Sigmoid colon (tissue), 7 donors: ENCODE results near the gene TEKT5. TPM values are rescaled to one million over a fixed set of nuclear protein-coding genes. Genes with fewer than 3 reads are reported as not detected.
A peak's percentile ranks its signal among the peaks of the same experiment; 100 is the strongest.

ENCODE experiments used
- DNase-seq: peaks from one replicate; pipeline ENCODE4 v3.0.0-alpha.2; 2019
- H3K27ac ChIP-seq, 4 donors: fragments of 200-600 bp; sonication (generic); one replicate each; pipeline ENCODE4 v1.5.1; 2016 to 2019; ENCODE audit warnings: mild to moderate bottlenecking in 1 of 4
- H3K27me3 ChIP-seq, 3 donors: fragments of 200-600 bp; sonication (generic); one replicate each; pipeline ENCODE4 v1.5.1; 2019; ENCODE audit warnings: mild to moderate bottlenecking in 1 of 3
- H3K36me3 ChIP-seq, 4 donors: fragments of 200-600 bp; sonication (generic); one replicate each; pipeline ENCODE4 v1.5.1; 2016 to 2019
- H3K4me1 ChIP-seq, 4 donors: fragments of 200-600 bp; sonication (generic); one replicate each; pipeline ENCODE4 v1.5.1; 2017 to 2019
- H3K4me3 ChIP-seq, 4 donors: fragments of 200-600 bp; sonication (generic); one replicate each; pipeline ENCODE4 v1.5.1; 2017 to 2019; ENCODE audit warnings: mild to moderate bottlenecking in 2 of 4, moderate library complexity in 1 of 4
- H3K9me3 ChIP-seq, 4 donors: fragments of 200-600 bp in 3 of 4; sonication (generic) in 3 of 4; one replicate each; pipeline versions ENCODE4 v1.5.1 to v1.6.1; 2013 to 2019
- CTCF ChIP-seq, 4 experiments: fragments of 450-650 bp in 3 of 4; fragments of 200-600 bp in 1 of 4; IDR thresholded peaks; one replicate each; pipeline ENCODE4 v1.5.1; 2016 to 2019; ENCODE audit warnings: antibody characterized with exemption in 4 of 4, mild to moderate bottlenecking in 3 of 4, moderate library complexity in 2 of 4
- EP300 ChIP-seq, 4 donors: sonication (generic); formaldehyde crosslinking; IDR thresholded peaks; one replicate each; pipeline ENCODE4 v1.6.1; 2017; ENCODE audit warnings: antibody characterized with exemption in 4 of 4
- POLR2A ChIP-seq, 2 donors: fragments of 450-650 bp; IDR thresholded peaks; one replicate each; pipeline ENCODE4 v1.6.1; 2016; ENCODE audit warnings: antibody characterized with exemption in 2 of 2, mild to moderate bottlenecking in 2 of 2, moderate library complexity in 2 of 2
- POLR2AphosphoS5 ChIP-seq, 4 donors: sonication (generic); formaldehyde crosslinking; IDR thresholded peaks; one replicate each; pipeline ENCODE4 v1.6.1; 2017; ENCODE audit warnings: antibody characterized with exemption in 4 of 4
- WGBS, 2 donors: extraction: QIAGEN DNeasy Blood & Tissue Kit; methylation state at CpG; one replicate each; pipeline ENCODE4 v1.1.7; 2013; 5-methylcytosine and 5-hydroxymethylcytosine counted together
- intact Hi-C: fragments of 100-400 bp; cut with DNase I; formaldehyde crosslinking; loops from one replicate; pipeline ENCODE4 v1.15.1; 2023
- polyA plus RNA-seq, 3 donors: library from polyadenylated mRNA; stranded (reverse); fragments of 200-250 nt; gene quantifications; one replicate each; pipeline ENCODE4 v1.2.3, GENCODE V29; 2013
- total RNA-seq, 4 donors: library from RNA; depleted of rRNA; stranded (reverse); fragments of >200 nt; gene quantifications; one replicate each; pipeline ENCODE4 v1.1.0, GENCODE V29; 2016
- donor health status: healthy with polysubstance abuse.
- donor health status: Bipolar disorder and iron deficiency.
- donor health status: healthy.

The TEKT5 gene
- total and polyA plus RNA-seq, 7 donors: 0.09 to 2.1 (median 0.83) TPM; not detected in 4

- intact Hi-C loops: loop anchor here (10.0 kb wide), 1 partner anchor 237 kb away; no protein-coding TSS in a partner anchor
- Histone ChIP-seq H3K4me1 (no peaks in the 10 kb centered on the region), H3K27me3 (no peaks in the 10 kb centered on the region), H3K27ac (no peak overlapping the region), H3K4me3 (no peak overlapping the region), H3K9me3 (no peaks in the 10 kb centered on the region), H3K36me3 (no peaks in the 10 kb centered on the region)
- no peak for DNase-seq
- TF ChIP-seq CTCF (IDR thresholded peaks at IDR 0.05): no peak
- no peak for TF ChIP-seq POLR2A (IDR thresholded peaks at IDR 0.05)
- no peak for TF ChIP-seq EP300 (IDR thresholded peaks at IDR 0.05)
- no peak for TF ChIP-seq POLR2AphosphoS5 (IDR thresholded peaks at IDR 0.05)
- 60 to 73% methylated on average over 2 of the region's 2 CpGs for WGBS, 2 donors
These were observed 107.1 kb downstream of the TEKT5 start for GRCh38 chr16:10587622-10588021.

- no peak overlapping the region for H3K27ac ChIP-seq
- TF ChIP-seq POLR2AphosphoS5 (IDR thresholded peaks at IDR 0.05) (no peak), CTCF (IDR thresholded peaks at IDR 0.05) (no peak)
- no peaks in the 10 kb centered on the region for H3K9me3 ChIP-seq
- H3K4me1 ChIP-seq: peaks cover 0 to 10% (median 8%) of the 10 kb centered on the region in 4 donors
- 58 to 63% methylated on average over 5 of the region's 5 CpGs for WGBS, 2 donors
- no peak for DNase-seq
- H3K27me3 ChIP-seq: no peaks in the 10 kb centered on the region
- intact Hi-C loops: loop anchor here (10.0 kb wide), 1 partner anchor 240 kb away; no protein-coding TSS in a partner anchor
- H3K4me3 ChIP-seq: no peak overlapping the region
- H3K36me3 ChIP-seq: no peaks in the 10 kb centered on the region
These were observed 109.7 kb downstream of the TEKT5 start for GRCh38 chr16:10584981-10585438.

GRCh38 chr16:10583269-10583668, 111.5 kb downstream of the TEKT5 start:
- Histone ChIP-seq H3K4me3 (no peak overlapping the region), H3K36me3 (no peaks in the 10 kb centered on the region), H3K27ac (no peak overlapping the region), H3K27me3 (no peaks in the 10 kb centered on the region), H3K4me1 (peaks cover 0 to 27% (median 23%) of the 10 kb centered on the region in 4 donors), H3K9me3 (no peaks in the 10 kb centered on the region)
- DNase-seq: no peak
- TF ChIP-seq CTCF (IDR thresholded peaks at IDR 0.05) (no peak), EP300 (IDR thresholded peaks at IDR 0.05) (no peak), POLR2AphosphoS5 (IDR thresholded peaks at IDR 0.05) (no peak), POLR2A (IDR thresholded peaks at IDR 0.05) (no peak)
- 91 to 93% methylated on average over 4 of the region's 4 CpGs for WGBS, 2 donors
- intact Hi-C loops: loop anchor here (10.0 kb wide), 1 partner anchor 242 kb away; no protein-coding TSS in a partner anchor

- no peaks in the 10 kb centered on the region for H3K9me3 ChIP-seq
- intact Hi-C loops: loop anchor here (2.0 to 10.0 kb wide), 4 partner anchors 61 to 339 kb away; no protein-coding TSS in a partner anchor
- TF ChIP-seq POLR2A (IDR thresholded peaks at IDR 0.05) (no peak), POLR2AphosphoS5 (IDR thresholded peaks at IDR 0.05) (no peak), CTCF (IDR thresholded peaks at IDR 0.05) (no peak), EP300 (IDR thresholded peaks at IDR 0.05) (no peak)
- peak overlapping the region; percentile 98 to 99 (median 98) for H3K27ac ChIP-seq
- no peaks in the 10 kb centered on the region for H3K36me3 ChIP-seq
- H3K4me3 ChIP-seq: no peak overlapping the region
- DNase-seq: no peak
- WGBS, 2 donors: 65 to 66% methylated on average over 2 of the region's 2 CpGs
- peaks cover 0 to 44% (median 41%) of the 10 kb centered on the region in 4 donors for H3K4me1 ChIP-seq
- H3K27me3 ChIP-seq: no peaks in the 10 kb centered on the region
These were observed 113.2 kb downstream of the TEKT5 start for GRCh38 chr16:10581507-10581906.

- Histone ChIP-seq H3K36me3 (no peaks in the 10 kb centered on the region), H3K4me3 (peak overlapping the region; percentile 95 to 99 (median 98)), H3K9me3 (no peaks in the 10 kb centered on the region), H3K27ac (peak overlapping the region; percentile 98 to 99 (median 98)), H3K4me1 (peaks cover 0 to 51% (median 47%) of the 10 kb centered on the region in 4 donors), H3K27me3 (no peaks in the 10 kb centered on the region)
- TF ChIP-seq EP300 (IDR thresholded peaks at IDR 0.05): no peak
- TF ChIP-seq POLR2AphosphoS5 (IDR thresholded peaks at IDR 0.05): no peak
- TF ChIP-seq CTCF (IDR thresholded peaks at IDR 0.05): no peak
- no peak for TF ChIP-seq POLR2A (IDR thresholded peaks at IDR 0.05)
- 17 to 35% methylated on average over 7 of the region's 7 CpGs for WGBS, 2 donors
- DNase-seq: no peak
- intact Hi-C loops: loop anchor here (2.0 to 10.0 kb wide), 4 partner anchors 60 to 340 kb away; no protein-coding TSS in a partner anchor
These were observed 113.9 kb downstream of the TEKT5 start for GRCh38 chr16:10580883-10581247.
